ENCODE measurements around the gene PPP1R3D. TPM values are rescaled to one million over a fixed set of nuclear protein-coding genes. Genes with fewer than 3 reads are reported as not detected.

PPP1R3D gene
- total and polyA plus RNA-seq, 2 of the 13 experiments (the other 11 are each of a cell fraction or from before 2014, with no cell fraction given) = 1.2 to 3.7 TPM

DNA sequence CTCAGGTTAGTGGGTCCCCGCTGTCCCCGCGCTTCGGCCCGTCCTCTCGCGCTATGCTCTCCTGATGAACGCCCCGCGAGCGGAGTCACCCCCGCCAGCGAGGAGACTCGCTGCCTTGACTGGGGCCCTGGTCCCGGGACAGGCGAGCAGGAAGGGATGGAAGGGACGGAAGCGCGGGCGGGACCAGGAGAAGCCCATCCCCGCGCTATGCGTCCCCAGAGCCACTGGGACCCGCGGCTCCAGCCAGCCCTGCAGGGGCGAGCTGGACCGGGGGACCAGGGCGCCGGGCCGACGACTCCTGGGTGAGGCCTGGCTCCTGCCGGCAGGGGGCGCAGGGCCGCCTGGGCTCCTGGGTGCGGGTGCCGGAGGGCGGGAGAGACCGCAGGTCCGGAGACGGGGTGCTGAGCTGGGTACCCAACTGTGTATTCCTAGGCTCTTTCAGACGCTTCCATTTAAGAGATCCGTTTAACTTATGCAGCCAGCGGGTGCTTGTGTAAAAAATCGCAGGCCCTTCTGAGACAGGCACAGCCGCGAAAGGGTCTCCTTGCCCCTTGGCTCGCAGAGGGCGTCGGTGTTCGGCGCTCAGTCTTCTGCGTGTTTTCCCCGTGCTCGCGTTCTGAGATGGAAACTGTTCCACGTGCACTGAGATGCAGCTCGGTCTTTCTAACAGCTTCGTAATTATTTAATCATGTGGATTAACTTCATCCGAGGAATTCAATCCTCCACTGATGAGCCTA is 6.1 kb downstream of the PPP1R3D start (continued):
- TF ChIP-seq, protein P1, sequence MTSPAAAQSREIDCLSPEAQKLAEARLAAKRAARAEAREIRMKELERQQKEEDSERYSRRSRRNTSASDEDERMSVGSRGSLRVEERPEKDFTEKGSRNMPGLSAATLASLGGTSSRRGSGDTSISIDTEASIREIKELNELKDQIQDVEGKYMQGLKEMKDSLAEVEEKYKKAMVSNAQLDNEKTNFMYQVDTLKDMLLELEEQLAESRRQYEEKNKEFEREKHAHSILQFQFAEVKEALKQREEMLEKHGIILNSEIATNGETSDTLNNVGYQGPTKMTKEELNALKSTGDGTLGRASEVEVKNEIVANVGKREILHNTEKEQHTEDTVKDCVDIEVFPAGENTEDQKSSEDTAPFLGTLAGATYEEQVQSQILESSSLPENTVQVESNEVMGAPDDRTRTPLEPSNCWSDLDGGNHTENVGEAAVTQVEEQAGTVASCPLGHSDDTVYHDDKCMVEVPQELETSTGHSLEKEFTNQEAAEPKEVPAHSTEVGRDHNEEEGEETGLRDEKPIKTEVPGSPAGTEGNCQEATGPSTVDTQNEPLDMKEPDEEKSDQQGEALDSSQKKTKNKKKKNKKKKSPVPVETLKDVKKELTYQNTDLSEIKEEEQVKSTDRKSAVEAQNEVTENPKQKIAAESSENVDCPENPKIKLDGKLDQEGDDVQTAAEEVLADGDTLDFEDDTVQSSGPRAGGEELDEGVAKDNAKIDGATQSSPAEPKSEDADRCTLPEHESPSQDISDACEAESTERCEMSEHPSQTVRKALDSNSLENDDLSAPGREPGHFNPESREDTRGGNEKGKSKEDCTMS (CRISPR knock-in tag; conservative IDR thresholded peaks at IDR 0.05) = no peak
- TF ChIP-seq CREB1 (IDR thresholded peaks at IDR 0.05) (no peak), CREB1 (CRISPR knock-in tag; IDR thresholded peaks at IDR 0.05) (no peak), JDP2 (CRISPR knock-in tag; IDR thresholded peaks at IDR 0.05; ENCODE audit: borderline replicate concordance) (no peak), ATF1 (CRISPR knock-in tag; IDR thresholded peaks at IDR 0.05) (no peak), RXRA (CRISPR knock-in tag; IDR thresholded peaks at IDR 0.05) (0 out of 2 replicates have a peak, but pooled peaks have one; percentile 13)
- TF ChIP-seq, protein P2, sequence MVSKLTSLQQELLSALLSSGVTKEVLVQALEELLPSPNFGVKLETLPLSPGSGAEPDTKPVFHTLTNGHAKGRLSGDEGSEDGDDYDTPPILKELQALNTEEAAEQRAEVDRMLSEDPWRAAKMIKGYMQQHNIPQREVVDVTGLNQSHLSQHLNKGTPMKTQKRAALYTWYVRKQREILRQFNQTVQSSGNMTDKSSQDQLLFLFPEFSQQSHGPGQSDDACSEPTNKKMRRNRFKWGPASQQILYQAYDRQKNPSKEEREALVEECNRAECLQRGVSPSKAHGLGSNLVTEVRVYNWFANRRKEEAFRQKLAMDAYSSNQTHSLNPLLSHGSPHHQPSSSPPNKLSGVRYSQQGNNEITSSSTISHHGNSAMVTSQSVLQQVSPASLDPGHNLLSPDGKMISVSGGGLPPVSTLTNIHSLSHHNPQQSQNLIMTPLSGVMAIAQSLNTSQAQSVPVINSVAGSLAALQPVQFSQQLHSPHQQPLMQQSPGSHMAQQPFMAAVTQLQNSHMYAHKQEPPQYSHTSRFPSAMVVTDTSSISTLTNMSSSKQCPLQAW (CRISPR knock-in tag; IDR thresholded peaks at IDR 0.05) = no peak
- TF ChIP-seq, protein P3, sequence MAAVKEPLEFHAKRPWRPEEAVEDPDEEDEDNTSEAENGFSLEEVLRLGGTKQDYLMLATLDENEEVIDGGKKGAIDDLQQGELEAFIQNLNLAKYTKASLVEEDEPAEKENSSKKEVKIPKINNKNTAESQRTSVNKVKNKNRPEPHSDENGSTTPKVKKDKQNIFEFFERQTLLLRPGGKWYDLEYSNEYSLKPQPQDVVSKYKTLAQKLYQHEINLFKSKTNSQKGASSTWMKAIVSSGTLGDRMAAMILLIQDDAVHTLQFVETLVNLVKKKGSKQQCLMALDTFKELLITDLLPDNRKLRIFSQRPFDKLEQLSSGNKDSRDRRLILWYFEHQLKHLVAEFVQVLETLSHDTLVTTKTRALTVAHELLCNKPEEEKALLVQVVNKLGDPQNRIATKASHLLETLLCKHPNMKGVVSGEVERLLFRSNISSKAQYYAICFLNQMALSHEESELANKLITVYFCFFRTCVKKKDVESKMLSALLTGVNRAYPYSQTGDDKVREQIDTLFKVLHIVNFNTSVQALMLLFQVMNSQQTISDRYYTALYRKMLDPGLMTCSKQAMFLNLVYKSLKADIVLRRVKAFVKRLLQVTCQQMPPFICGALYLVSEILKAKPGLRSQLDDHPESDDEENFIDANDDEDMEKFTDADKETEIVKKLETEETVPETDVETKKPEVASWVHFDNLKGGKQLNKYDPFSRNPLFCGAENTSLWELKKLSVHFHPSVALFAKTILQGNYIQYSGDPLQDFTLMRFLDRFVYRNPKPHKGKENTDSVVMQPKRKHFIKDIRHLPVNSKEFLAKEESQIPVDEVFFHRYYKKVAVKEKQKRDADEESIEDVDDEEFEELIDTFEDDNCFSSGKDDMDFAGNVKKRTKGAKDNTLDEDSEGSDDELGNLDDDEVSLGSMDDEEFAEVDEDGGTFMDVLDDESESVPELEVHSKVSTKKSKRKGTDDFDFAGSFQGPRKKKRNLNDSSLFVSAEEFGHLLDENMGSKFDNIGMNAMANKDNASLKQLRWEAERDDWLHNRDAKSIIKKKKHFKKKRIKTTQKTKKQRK (IDR thresholded peaks at IDR 0.05; ENCODE audit: low read length) = no peak
- TF ChIP-seq, protein P4, sequence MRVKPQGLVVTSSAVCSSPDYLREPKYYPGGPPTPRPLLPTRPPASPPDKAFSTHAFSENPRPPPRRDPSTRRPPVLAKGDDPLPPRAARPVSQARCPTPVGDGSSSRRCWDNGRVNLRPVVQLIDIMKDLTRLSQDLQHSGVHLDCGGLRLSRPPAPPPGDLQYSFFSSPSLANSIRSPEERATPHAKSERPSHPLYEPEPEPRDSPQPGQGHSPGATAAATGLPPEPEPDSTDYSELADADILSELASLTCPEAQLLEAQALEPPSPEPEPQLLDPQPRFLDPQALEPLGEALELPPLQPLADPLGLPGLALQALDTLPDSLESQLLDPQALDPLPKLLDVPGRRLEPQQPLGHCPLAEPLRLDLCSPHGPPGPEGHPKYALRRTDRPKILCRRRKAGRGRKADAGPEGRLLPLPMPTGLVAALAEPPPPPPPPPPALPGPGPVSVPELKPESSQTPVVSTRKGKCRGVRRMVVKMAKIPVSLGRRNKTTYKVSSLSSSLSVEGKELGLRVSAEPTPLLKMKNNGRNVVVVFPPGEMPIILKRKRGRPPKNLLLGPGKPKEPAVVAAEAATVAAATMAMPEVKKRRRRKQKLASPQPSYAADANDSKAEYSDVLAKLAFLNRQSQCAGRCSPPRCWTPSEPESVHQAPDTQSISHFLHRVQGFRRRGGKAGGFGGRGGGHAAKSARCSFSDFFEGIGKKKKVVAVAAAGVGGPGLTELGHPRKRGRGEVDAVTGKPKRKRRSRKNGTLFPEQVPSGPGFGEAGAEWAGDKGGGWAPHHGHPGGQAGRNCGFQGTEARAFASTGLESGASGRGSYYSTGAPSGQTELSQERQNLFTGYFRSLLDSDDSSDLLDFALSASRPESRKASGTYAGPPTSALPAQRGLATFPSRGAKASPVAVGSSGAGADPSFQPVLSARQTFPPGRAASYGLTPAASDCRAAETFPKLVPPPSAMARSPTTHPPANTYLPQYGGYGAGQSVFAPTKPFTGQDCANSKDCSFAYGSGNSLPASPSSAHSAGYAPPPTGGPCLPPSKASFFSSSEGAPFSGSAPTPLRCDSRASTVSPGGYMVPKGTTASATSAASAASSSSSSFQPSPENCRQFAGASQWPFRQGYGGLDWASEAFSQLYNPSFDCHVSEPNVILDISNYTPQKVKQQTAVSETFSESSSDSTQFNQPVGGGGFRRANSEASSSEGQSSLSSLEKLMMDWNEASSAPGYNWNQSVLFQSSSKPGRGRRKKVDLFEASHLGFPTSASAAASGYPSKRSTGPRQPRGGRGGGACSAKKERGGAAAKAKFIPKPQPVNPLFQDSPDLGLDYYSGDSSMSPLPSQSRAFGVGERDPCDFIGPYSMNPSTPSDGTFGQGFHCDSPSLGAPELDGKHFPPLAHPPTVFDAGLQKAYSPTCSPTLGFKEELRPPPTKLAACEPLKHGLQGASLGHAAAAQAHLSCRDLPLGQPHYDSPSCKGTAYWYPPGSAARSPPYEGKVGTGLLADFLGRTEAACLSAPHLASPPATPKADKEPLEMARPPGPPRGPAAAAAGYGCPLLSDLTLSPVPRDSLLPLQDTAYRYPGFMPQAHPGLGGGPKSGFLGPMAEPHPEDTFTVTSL (CRISPR knock-in tag; IDR thresholded peaks at IDR 0.05; ENCODE audit: borderline replicate concordance) = no peak
- TF ChIP-seq, protein P5, sequence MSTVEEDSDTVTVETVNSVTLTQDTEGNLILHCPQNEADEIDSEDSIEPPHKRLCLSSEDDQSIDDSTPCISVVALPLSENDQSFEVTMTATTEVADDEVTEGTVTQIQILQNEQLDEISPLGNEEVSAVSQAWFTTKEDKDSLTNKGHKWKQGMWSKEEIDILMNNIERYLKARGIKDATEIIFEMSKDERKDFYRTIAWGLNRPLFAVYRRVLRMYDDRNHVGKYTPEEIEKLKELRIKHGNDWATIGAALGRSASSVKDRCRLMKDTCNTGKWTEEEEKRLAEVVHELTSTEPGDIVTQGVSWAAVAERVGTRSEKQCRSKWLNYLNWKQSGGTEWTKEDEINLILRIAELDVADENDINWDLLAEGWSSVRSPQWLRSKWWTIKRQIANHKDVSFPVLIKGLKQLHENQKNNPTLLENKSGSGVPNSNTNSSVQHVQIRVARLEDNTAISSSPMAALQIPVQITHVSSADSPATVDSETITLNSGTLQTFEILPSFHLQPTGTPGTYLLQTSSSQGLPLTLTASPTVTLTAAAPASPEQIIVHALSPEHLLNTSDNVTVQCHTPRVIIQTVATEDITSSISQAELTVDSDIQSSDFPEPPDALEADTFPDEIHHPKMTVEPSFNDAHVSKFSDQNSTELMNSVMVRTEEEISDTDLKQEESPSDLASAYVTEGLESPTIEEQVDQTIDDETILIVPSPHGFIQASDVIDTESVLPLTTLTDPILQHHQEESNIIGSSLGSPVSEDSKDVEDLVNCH (CRISPR knock-in tag; IDR thresholded peaks at IDR 0.05) = no peak

All from HepG2 (cell line).